Measurements from ENCODE around the gene SEC11A. TPM values are rescaled to one million over a fixed set of nuclear protein-coding genes. Genes with fewer than 3 reads are reported as not detected.
A peak's percentile ranks its signal among the peaks of the same experiment; 100 is the strongest.

The SEC11A gene
- polyA plus RNA-seq, 3 donors = 111 to 166 (median 154) TPM

GRCh38 chr15:84659904-84660781 lies 55.8 kb downstream of the SEC11A start:
- peaks cover 0 to 8% (median 8%) of the 10 kb centered on the region in 3 donors for H3K27me3 Mint-ChIP-seq (ENCODE audit: low read depth in 3 of 3)
- peaks cover 0 to 1% (median 0%) of the 10 kb centered on the region in 7 donors for H3K9me3 Mint-ChIP-seq
- Histone ChIP-seq H3K36me3 (replicated peaks in 1 of 2; ENCODE audit: control insufficient read depth in 1 of 2, insufficient read depth in 2 of 2, low read length in 2 of 2) (peaks cover 2 to 39% of the 10 kb centered on the region in 2 donors), H3K4me3 (replicated peaks in 1 of 3; ENCODE audit: low read depth in 2 of 3, low read length in 3 of 3) (no peak overlapping the region), H3K27ac (ENCODE audit: low read depth in 1 of 2, low read length in 2 of 2) (no peak overlapping the region), H3K4me2 (replicated peaks; ENCODE audit: extremely low read depth, low read length, poor library complexity, severe bottlenecking) (no peak overlapping the region), H3K9me3 (replicated peaks in 1 of 2; ENCODE audit: control insufficient read depth in 1 of 2, insufficient read depth in 1 of 2, low read length in 2 of 2) (no peaks in the 10 kb centered on the region), H3K4me1 (ENCODE audit: control insufficient read depth in 1 of 2, insufficient read depth in 2 of 2, low read length in 2 of 2) (peaks cover 17 to 19% of the 10 kb centered on the region in 2 donors), H3K79me2 (ENCODE audit: insufficient read depth, low read length) (no peaks in the 10 kb centered on the region), H3K9ac (ENCODE audit: insufficient read depth, low read length, poor library complexity, severe bottlenecking) (no peak overlapping the region), H2AFZ (ENCODE audit: insufficient read depth, low read depth, low read length, poor library complexity, severe bottlenecking) (no peak overlapping the region), H4K20me1 (ENCODE audit: insufficient read depth, low read length) (peaks cover 18% of the 10 kb centered on the region), H3K27me3 (ENCODE audit: control insufficient read depth in 2 of 2, insufficient read depth in 2 of 2, low read length in 2 of 2) (no peaks in the 10 kb centered on the region)
- no peak overlapping the region for H3K4me3 Mint-ChIP-seq
- no peak for TF ChIP-seq CTCF (IDR thresholded peaks at IDR 0.05)
- no peak for DNase-seq
- peaks cover 22 to 51% of the 10 kb centered on the region in 2 donors for H3K36me3 Mint-ChIP-seq
- peaks cover 25% of the 10 kb centered on the region for H3K4me1 Mint-ChIP-seq
- WGBS (ENCODE audit: insufficient coverage) = no CpG with 5 or more reads among the region's 4 CpGs
- peak overlapping the region in 2 of 7 donors; percentile 42 to 66 for H3K27ac Mint-ChIP-seq
- intact Hi-C loops (cut with micrococcal nuclease) = loop anchor here (5.0 to 10.0 kb wide), 4 partner anchors 55 to 112 kb away; partner anchors contain the start of genes SEC11A (in 1 of the 2) and ZNF592 (in 1 of the 2)

DNA sequence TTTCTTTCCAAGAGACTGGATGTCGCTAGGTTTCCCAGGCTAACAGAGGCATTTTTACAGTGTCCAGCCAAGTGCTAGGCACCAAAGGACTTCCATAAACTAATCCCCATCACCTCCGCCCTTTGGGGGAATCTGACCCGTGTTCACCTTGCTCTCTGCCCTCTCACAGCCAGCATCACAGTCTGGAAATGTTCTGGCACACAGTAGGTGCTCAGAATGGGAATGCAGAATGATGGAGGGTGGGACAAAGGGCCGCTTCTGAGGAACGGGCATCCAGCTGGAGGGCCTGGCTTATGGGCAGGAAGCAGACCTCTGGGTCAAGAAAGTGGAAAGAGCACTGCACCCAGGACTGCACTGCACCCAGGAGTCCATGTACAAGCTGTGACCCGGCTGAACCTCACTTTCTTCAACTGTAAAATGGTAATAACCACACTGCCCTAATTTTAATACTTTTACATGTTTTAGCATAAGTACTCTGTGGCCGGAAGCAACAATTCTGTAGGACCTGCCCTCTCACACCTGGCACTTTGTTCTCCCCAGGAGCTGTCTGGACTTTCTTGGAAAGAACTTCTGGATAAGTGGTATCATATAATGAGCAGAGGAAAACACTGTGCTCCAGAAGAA lies 57.0 kb downstream of the SEC11A start:
- intact Hi-C loops (cut with micrococcal nuclease) = loop anchor here (5.0 to 10.0 kb wide), 4 partner anchors 56 to 113 kb away; partner anchors contain the start of genes SEC11A (in 1 of the 2) and ZNF592 (in 1 of the 2)
- peaks cover 22 to 25% of the 10 kb centered on the region in 2 donors for H3K4me1 ChIP-seq (ENCODE audit: control insufficient read depth in 1 of 2, insufficient read depth in 2 of 2, low read length in 2 of 2)
- peaks cover 0 to 8% (median 8%) of the 10 kb centered on the region in 3 donors for H3K27me3 Mint-ChIP-seq (ENCODE audit: low read depth in 3 of 3)
- TF ChIP-seq CTCF (IDR thresholded peaks at IDR 0.05) = no peak
- peaks cover 0 to 27% of the 10 kb centered on the region in 2 donors for H3K36me3 ChIP-seq (replicated peaks in 1 of 2; ENCODE audit: control insufficient read depth in 1 of 2, insufficient read depth in 2 of 2, low read length in 2 of 2)
- H3K4me3 ChIP-seq (replicated peaks in 1 of 3; ENCODE audit: low read depth in 2 of 3, low read length in 3 of 3) = peak overlapping the region; percentile 33 to 75 (median 35)
- H3K9me3 Mint-ChIP-seq = peaks cover 0 to 1% (median 0%) of the 10 kb centered on the region in 7 donors
- WGBS (ENCODE audit: insufficient coverage) = 64% methylated on average over 3 of the region's 7 CpGs
- no peaks in the 10 kb centered on the region for H3K79me2 ChIP-seq (ENCODE audit: insufficient read depth, low read length)
- peak overlapping the region in 1 of 7 donors; percentile 31 for H3K27ac Mint-ChIP-seq
- no peak for DNase-seq
- peaks cover 18% of the 10 kb centered on the region for H4K20me1 ChIP-seq (ENCODE audit: insufficient read depth, low read length)
- no peaks in the 10 kb centered on the region for H3K27me3 ChIP-seq (ENCODE audit: control insufficient read depth in 2 of 2, insufficient read depth in 2 of 2, low read length in 2 of 2)
- H3K4me2 ChIP-seq (replicated peaks; ENCODE audit: extremely low read depth, low read length, poor library complexity, severe bottlenecking) = peak overlapping the region; percentile 85
- H3K4me1 Mint-ChIP-seq = peaks cover 31% of the 10 kb centered on the region
- H3K36me3 Mint-ChIP-seq = peaks cover 11 to 39% of the 10 kb centered on the region in 2 donors
- H3K9ac ChIP-seq (ENCODE audit: insufficient read depth, low read length, poor library complexity, severe bottlenecking) = peak overlapping the region; percentile 58
- no peak overlapping the region for H3K27ac ChIP-seq (ENCODE audit: low read depth in 1 of 2, low read length in 2 of 2)
- peak overlapping the region; percentile 83 to 87 for H3K4me3 Mint-ChIP-seq
- no peaks in the 10 kb centered on the region for H3K9me3 ChIP-seq (replicated peaks in 1 of 2; ENCODE audit: control insufficient read depth in 1 of 2, insufficient read depth in 1 of 2, low read length in 2 of 2)
- H2AFZ ChIP-seq (ENCODE audit: insufficient read depth, low read depth, low read length, poor library complexity, severe bottlenecking) = peak overlapping the region; percentile 86

Measured in CD14-positive monocyte (primary cell).